Prostate gland (tissue), 2 donors: ENCODE data around the gene NAA40. TPM values are rescaled to one million over a fixed set of nuclear protein-coding genes. Genes with fewer than 3 reads are reported as not detected.

ENCODE experiments used
- DNase-seq: peaks from one replicate; pipeline ENCODE4 v3.0.0-alpha.2; 2019; ENCODE audit warnings: low spot score
- H3K27ac ChIP-seq, 2 donors: fragments of 200-600 bp; sonication (generic); 2 replicates each; pipeline ENCODE4 v1.5.1; 2017 to 2019
- H3K27me3 ChIP-seq: fragments of 200-600 bp; sonication (generic); replicated peaks from 2 replicates; pipeline ENCODE4 v1.5.1; 2019; ENCODE audit not compliant: insufficient read depth
- H3K36me3 ChIP-seq, 2 donors: fragments of 200-600 bp; sonication (generic); 1 replicate in 1 of 2; 2 replicates in 1 of 2; pipeline versions ENCODE4 v1.5.1 to v1.8.1; 2017 to 2019
- H3K4me1 ChIP-seq: fragments of 200-600 bp; sonication (generic); replicated peaks from 2 replicates; pipeline ENCODE4 v1.5.1; 2019
- H3K4me3 ChIP-seq, 2 donors: fragments of 200-600 bp; sonication (generic); 2 replicates each; pipeline ENCODE4 v1.5.1; 2017 to 2019
- H3K9me3 ChIP-seq: fragments of 200-600 bp; sonication (generic); 2 replicates; pipeline ENCODE4 v1.5.1; 2017
- POLR2A ChIP-seq: fragments of 450-650 bp; IDR thresholded peaks from one replicate; pipeline ENCODE4 v1.6.1; 2016; ENCODE audit warnings: antibody characterized with exemption, mild to moderate bottlenecking
- POLR2AphosphoS5 ChIP-seq: sonication (generic); formaldehyde crosslinking; IDR thresholded peaks from one replicate; pipeline ENCODE4 v1.6.1; 2017; ENCODE audit warnings: antibody characterized with exemption
- WGBS: methylation state at CpG from one replicate; pipeline ENCODE4 v1.1.5; 2018; 5-methylcytosine and 5-hydroxymethylcytosine counted together
- intact Hi-C: fragments of 100-400 bp; cut with DNase I; formaldehyde crosslinking; loops from one replicate; pipeline ENCODE4 v1.14.2; 2022
- total RNA-seq, 2 donors: library from RNA; depleted of rRNA; stranded (reverse); fragments of >200 nt; gene quantifications; one replicate each; pipeline ENCODE4 v1.1.0, GENCODE V29; 2016
- TF ChIP-seq, protein P1 (sequence below), 4 experiments: fragments of 200-600 bp in 2 of 4; fragments of 450-650 bp in 2 of 4; sonication (generic) in 2 of 4; IDR thresholded peaks; 1 replicate in 3 of 4; 2 replicates in 1 of 4; pipeline ENCODE4 v1.5.1; 2016 to 2019; ENCODE audit warnings: antibody characterized with exemption in 4 of 4, mild to moderate bottlenecking in 2 of 4, moderate library complexity in 2 of 4

Gene NAA40
- total RNA-seq, 2 donors from 2014 or later, result 23.3 to 24.7 TPM

DNA sequence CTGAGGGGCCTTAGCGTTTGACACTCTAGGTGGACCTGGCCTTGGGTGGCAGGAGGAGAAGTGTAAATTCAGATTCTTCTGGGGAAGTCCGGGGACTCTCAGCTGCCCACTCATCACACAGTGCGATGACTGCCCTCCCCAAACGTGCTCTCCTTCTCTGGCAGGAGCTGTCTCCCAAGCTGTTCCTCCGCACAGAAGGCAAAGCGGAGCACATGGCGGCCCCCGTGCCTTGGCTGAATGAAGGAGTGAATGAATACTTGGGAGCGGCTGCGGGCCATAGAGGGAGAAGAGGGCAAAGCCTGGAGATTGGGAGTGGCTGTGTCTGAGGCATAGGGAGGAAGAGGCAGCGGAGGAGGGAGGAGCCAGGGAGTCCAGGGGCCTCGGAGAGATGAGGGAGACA, 6.9 kb upstream of the NAA40 start:
- Histone ChIP-seq H3K4me1 (no peaks in the 10 kb centered on the region), H3K4me3 (no peak overlapping the region), H3K27me3 (no peaks in the 10 kb centered on the region), H3K36me3 (no peaks in the 10 kb centered on the region), H3K27ac (no peak overlapping the region), H3K9me3 (no peaks in the 10 kb centered on the region)
- intact Hi-C loops, result no loop called here
- 81% methylated on average over 12 of the region's 12 CpGs for WGBS
- TF ChIP-seq, protein P1, sequence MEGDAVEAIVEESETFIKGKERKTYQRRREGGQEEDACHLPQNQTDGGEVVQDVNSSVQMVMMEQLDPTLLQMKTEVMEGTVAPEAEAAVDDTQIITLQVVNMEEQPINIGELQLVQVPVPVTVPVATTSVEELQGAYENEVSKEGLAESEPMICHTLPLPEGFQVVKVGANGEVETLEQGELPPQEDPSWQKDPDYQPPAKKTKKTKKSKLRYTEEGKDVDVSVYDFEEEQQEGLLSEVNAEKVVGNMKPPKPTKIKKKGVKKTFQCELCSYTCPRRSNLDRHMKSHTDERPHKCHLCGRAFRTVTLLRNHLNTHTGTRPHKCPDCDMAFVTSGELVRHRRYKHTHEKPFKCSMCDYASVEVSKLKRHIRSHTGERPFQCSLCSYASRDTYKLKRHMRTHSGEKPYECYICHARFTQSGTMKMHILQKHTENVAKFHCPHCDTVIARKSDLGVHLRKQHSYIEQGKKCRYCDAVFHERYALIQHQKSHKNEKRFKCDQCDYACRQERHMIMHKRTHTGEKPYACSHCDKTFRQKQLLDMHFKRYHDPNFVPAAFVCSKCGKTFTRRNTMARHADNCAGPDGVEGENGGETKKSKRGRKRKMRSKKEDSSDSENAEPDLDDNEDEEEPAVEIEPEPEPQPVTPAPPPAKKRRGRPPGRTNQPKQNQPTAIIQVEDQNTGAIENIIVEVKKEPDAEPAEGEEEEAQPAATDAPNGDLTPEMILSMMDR (IDR thresholded peaks at IDR 0.05), result no peak
- TF ChIP-seq POLR2AphosphoS5, result no peak
- no peak for TF ChIP-seq POLR2A
- DNase-seq, result no peak

DNA sequence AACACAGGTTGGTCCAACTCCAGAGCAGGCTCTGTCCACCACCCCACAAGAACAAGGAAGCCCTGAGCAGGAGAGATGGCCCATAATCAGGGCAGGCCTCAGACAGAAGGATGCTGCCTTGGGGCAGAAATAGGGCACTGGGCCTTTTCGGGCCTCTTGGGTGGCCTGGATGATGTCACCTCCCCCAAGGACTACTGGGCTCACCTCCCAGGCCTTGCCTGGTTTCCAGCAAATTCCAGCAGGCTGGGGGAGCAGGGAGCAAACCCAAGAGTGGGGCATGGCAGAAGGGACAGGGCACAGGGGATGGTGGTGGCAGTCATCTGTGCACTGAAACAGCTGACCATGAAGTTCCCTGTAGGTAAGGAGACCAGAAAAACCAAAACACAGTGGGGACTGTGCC, 5.3 kb upstream of the NAA40 start:
- intact Hi-C loops, result no loop called here
- Histone ChIP-seq H3K9me3 (no peaks in the 10 kb centered on the region), H3K27ac (no peak overlapping the region), H3K36me3 (no peaks in the 10 kb centered on the region), H3K4me3 (no peak overlapping the region), H3K27me3 (no peaks in the 10 kb centered on the region), H3K4me1 (no peaks in the 10 kb centered on the region)
- 40% methylated on average over 1 of the region's 1 CpG for WGBS
- no peak for TF ChIP-seq POLR2AphosphoS5
- TF ChIP-seq, protein P1 (IDR thresholded peaks at IDR 0.05), result no peak
- DNase-seq, result no peak

DNA sequence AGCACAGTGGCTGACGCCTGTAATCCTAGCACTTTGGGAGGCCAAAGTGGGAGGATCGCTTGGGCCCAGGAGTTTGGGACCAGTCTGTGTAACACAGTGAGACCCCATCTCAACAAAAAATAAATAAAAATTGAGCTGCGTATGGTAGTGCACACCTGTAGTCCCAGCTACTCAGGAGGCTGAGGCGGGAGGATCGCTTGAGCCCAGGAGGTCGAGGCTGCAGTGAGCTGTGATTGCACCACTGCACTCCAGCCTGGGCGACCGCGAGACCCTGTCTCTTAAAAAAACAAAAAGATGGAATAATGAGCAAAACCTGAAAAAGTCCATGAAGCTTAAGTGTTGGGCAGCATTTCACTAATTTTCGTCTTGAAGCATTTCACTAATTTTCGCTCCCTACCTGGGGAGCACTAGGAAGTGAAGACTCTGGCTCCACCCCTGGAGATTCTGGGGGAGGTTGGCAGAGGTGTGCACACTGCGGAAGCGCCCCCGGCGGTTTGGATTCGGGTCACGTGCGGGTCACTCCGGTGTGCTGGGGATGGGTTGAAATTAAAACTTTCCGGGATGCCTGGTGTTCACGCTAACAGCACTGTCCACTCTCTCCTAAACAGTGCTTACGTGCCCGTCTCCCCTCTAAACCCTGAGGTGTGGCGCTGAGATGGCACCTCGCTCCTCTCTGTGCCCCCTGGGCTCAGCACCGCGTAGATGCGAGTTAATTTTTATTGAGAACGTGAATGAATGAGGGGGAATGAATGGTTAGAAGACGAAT, 906 bp upstream of the NAA40 start:
- TF ChIP-seq POLR2A (no peak), POLR2AphosphoS5 (no peak)
- TF ChIP-seq, protein P1 (IDR thresholded peaks at IDR 0.05), result no peak
- intact Hi-C loops, result no loop called here

DNA sequence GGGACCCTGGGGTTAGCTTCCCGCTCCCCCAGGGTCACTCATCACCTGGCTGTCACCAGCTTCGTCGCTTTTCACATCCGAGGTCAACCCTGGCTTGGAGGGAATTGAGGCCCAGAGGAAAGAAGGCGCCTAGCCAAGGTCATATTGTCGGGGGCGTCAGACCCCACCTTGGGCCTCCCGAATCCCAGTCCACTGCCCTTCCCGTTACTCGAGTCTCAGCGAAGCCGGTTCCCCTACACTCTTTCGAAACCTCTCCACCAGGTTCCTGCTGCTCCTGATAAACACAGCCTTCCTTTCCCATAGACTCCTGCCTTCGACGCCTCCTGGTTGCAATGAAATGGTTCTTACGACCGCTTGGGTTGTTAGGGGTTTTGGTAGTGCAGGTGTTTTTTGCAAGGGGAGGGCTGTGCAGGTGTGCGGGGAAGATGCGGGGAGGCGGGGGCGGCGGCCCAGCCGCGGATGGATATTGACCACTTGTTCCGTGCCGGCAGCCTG, 642 bp downstream of the NAA40 start:
- no peak for DNase-seq

More for the DNA sequence above, 906 bp upstream of the NAA40 start:
- H3K27me3 ChIP-seq, result no peaks in the 10 kb centered on the region
- no peaks in the 10 kb centered on the region for H3K9me3 ChIP-seq
- H3K27ac ChIP-seq, result peak overlapping the region in 1 of 2 donors; percentile 71
- no peaks in the 10 kb centered on the region for H3K4me1 ChIP-seq
- no peak for DNase-seq
- H3K4me3 ChIP-seq, result peak overlapping the region; percentile 54 to 69
- 26% methylated on average over 30 of the region's 30 CpGs for WGBS
- no peaks in the 10 kb centered on the region for H3K36me3 ChIP-seq

More for the DNA sequence above, 642 bp downstream of the NAA40 start:
- Histone ChIP-seq H3K36me3 (no peaks in the 10 kb centered on the region), H3K27ac (peak overlapping the region; percentile 66 to 71), H3K4me3 (peak overlapping the region; percentile 54 to 69), H3K4me1 (no peaks in the 10 kb centered on the region), H3K9me3 (no peaks in the 10 kb centered on the region), H3K27me3 (no peaks in the 10 kb centered on the region)
- 1% methylated on average over 26 of the region's 26 CpGs for WGBS
- TF ChIP-seq POLR2A (no peak), POLR2AphosphoS5 (no peak)
- TF ChIP-seq, protein P1 (IDR thresholded peaks at IDR 0.05), result no peak
- intact Hi-C loops, result no loop called here
